ENCODE measurements around the gene CORO6. TPM values are rescaled to one million over a fixed set of nuclear protein-coding genes. Genes with fewer than 3 reads are reported as not detected.

CORO6 gene
- total RNA-seq, 1 experiment from 2014 or later: 2.8 TPM

GRCh38 chr17:29608986-29609385, 13.7 kb downstream of the CORO6 start:
- H3K9me3 Mint-ChIP-seq (ENCODE audit: unreplicated experiment): no peaks in the 10 kb centered on the region
- BruUV-seq (replicated peaks): no TSS peak
- CTCF ChIA-PET: interaction anchor here (0.7 to 1.5 kb wide), 3 partner anchors 8 to 56 kb away, joined by 3 to 12 read pairs (median 5); no protein-coding TSS in a partner anchor
- no peaks in the 10 kb centered on the region for H3K36me3 Mint-ChIP-seq (ENCODE audit: insufficient read depth, unreplicated experiment)
- intact Hi-C loops (cut with micrococcal nuclease; ENCODE audit: unreplicated experiment): no loop called here
- H3K4me3 ChIP-seq (ENCODE audit: low read depth, low read length): no peak overlapping the region
- no peak for TF ChIP-seq CTCF (IDR thresholded peaks at IDR 0.05; ENCODE audit: insufficient read depth in 1 of 2, low read depth in 1 of 2, low read length in 1 of 2, severe bottlenecking in 1 of 2, unreplicated experiment in 1 of 2)
- no peaks in the 10 kb centered on the region for H3K4me1 ChIP-seq
- H3K9me3 ChIP-seq: no peaks in the 10 kb centered on the region
- H3K4me3 Mint-ChIP-seq (ENCODE audit: unreplicated experiment): no peak overlapping the region
- H3K36me3 ChIP-seq (ENCODE audit: control insufficient read depth, insufficient read depth, low read length): no peaks in the 10 kb centered on the region
- no peak for DNase-seq
- H3K27ac Mint-ChIP-seq (ENCODE audit: unreplicated experiment): no peak overlapping the region
- POLR2A ChIA-PET: no interaction called here
- H3K27me3 ChIP-seq (replicated peaks; ENCODE audit: control insufficient read depth, insufficient read depth, low read length): no peaks in the 10 kb centered on the region
- H3K4me1 Mint-ChIP-seq (ENCODE audit: low read depth, unreplicated experiment): no peaks in the 10 kb centered on the region
- no peaks in the 10 kb centered on the region for H3K27me3 Mint-ChIP-seq (ENCODE audit: insufficient read depth, unreplicated experiment)

GRCh38 chr17:29607557-29608195, 15.0 kb downstream of the CORO6 start:
- CTCF ChIA-PET: interaction anchor here (1.5 kb wide), 1 partner anchor 10 kb away, joined by 5 read pairs; no protein-coding TSS in a partner anchor
- Mint-ChIP-seq H3K27me3 (ENCODE audit: insufficient read depth, unreplicated experiment) (no peaks in the 10 kb centered on the region), H3K36me3 (ENCODE audit: insufficient read depth, unreplicated experiment) (no peaks in the 10 kb centered on the region), H3K27ac (ENCODE audit: unreplicated experiment) (no peak overlapping the region), H3K4me1 (ENCODE audit: low read depth, unreplicated experiment) (no peaks in the 10 kb centered on the region), H3K4me3 (ENCODE audit: unreplicated experiment) (no peak overlapping the region), H3K9me3 (ENCODE audit: unreplicated experiment) (no peaks in the 10 kb centered on the region)
- no peak for DNase-seq
- Histone ChIP-seq H3K9me3 (no peaks in the 10 kb centered on the region), H3K36me3 (ENCODE audit: control insufficient read depth, insufficient read depth, low read length) (no peaks in the 10 kb centered on the region), H3K4me3 (ENCODE audit: low read depth, low read length) (no peak overlapping the region), H3K27me3 (replicated peaks; ENCODE audit: control insufficient read depth, insufficient read depth, low read length) (no peaks in the 10 kb centered on the region), H3K4me1 (no peaks in the 10 kb centered on the region)
- intact Hi-C loops (cut with micrococcal nuclease; ENCODE audit: unreplicated experiment): no loop called here
- TF ChIP-seq CTCF (IDR thresholded peaks at IDR 0.05; ENCODE audit: insufficient read depth in 1 of 2, low read depth in 1 of 2, low read length in 1 of 2, severe bottlenecking in 1 of 2, unreplicated experiment in 1 of 2): no peak
- POLR2A ChIA-PET: no interaction called here
- BruUV-seq (replicated peaks): no TSS peak

- Histone ChIP-seq H3K27me3 (replicated peaks; ENCODE audit: control insufficient read depth, insufficient read depth, low read length) (no peaks in the 10 kb centered on the region), H3K9me3 (no peaks in the 10 kb centered on the region), H3K4me3 (ENCODE audit: low read depth, low read length) (no peak overlapping the region), H3K36me3 (ENCODE audit: control insufficient read depth, insufficient read depth, low read length) (no peaks in the 10 kb centered on the region), H3K4me1 (no peaks in the 10 kb centered on the region)
- TF ChIP-seq CTCF (IDR thresholded peaks at IDR 0.05; ENCODE audit: insufficient read depth in 1 of 2, low read depth in 1 of 2, low read length in 1 of 2, severe bottlenecking in 1 of 2, unreplicated experiment in 1 of 2): no peak
- no peaks in the 10 kb centered on the region for H3K27me3 Mint-ChIP-seq (ENCODE audit: insufficient read depth, unreplicated experiment)
- H3K4me1 Mint-ChIP-seq (ENCODE audit: low read depth, unreplicated experiment): no peaks in the 10 kb centered on the region
- CTCF ChIA-PET: no interaction called here
- intact Hi-C loops (cut with micrococcal nuclease; ENCODE audit: unreplicated experiment): no loop called here
- DNase-seq: no peak
- H3K9me3 Mint-ChIP-seq (ENCODE audit: unreplicated experiment): no peaks in the 10 kb centered on the region
- no peak overlapping the region for H3K4me3 Mint-ChIP-seq (ENCODE audit: unreplicated experiment)
- POLR2A ChIA-PET: no interaction called here
- no TSS peak for BruUV-seq (replicated peaks)
- no peak overlapping the region for H3K27ac Mint-ChIP-seq (ENCODE audit: unreplicated experiment)
- no peaks in the 10 kb centered on the region for H3K36me3 Mint-ChIP-seq (ENCODE audit: insufficient read depth, unreplicated experiment)
These were observed 19.5 kb downstream of the CORO6 start for GRCh38 chr17:29603109-29603674.

Measured in Caco-2 (cell line).